Ecto neural progenitor cell (in vitro differentiated cells): ENCODE results near the gene NLK.

ENCODE experiments used
- DNase-seq: peaks from one replicate; pipeline ENCODE4 v3.0.0-alpha.2; 2018; ENCODE audit warnings: low spot score

Gene NLK

GRCh38 chr17:28113269-28113668 lies 70.8 kb downstream of the NLK start:
- no peak for DNase-seq

GRCh38 chr17:28115046-28115445 lies 72.6 kb downstream of the NLK start:
- DNase-seq = no peak

DNA sequence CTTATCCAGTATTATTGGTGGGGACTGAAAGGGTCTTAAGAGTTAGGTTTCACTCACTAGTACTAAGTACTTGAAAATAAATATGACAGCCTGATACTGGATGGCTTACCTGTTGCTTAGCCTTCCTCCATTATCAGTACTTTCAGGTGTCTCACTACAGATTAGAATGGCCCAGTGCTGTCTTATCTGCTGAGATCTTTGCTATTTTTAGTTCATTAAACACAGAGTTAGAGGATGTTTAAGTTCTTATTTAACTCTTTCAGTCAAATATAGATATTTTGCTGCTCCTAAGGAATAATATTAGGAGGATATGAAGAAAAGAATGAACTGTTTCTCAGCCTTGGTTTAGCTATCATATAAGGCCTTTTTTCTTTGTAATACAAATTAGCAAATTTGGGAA lies 74.8 kb downstream of the NLK start:
- DNase-seq = no peak

DNA sequence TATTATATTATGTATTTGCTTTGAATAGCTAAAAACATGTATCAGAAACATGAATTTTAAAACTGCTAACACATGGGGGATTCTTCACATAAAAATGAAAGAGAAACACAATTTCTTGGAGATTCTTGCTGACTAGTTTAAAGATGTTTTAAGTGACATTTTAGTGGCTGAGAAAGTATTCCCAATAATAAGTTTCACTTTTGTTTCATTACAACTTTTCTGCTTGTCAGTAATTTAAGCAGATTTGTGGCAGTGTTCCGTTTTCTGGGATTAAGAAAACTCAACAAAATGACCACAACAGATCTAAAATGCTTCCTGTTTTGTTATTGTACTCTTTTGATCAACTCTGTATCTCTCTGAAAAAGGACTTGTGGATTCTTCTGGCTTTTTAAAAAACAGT lies 75.9 kb downstream of the NLK start:
- DNase-seq = no peak

- DNase-seq = no peak
Measured at GRCh38 chr17:28119046-28119445, 76.6 kb downstream of the NLK start.

- no peak for DNase-seq
Measured at GRCh38 chr17:28119560-28119959, 77.1 kb downstream of the NLK start.

- no peak for DNase-seq
Measured at GRCh38 chr17:28120766-28121165, 78.3 kb downstream of the NLK start.

DNA sequence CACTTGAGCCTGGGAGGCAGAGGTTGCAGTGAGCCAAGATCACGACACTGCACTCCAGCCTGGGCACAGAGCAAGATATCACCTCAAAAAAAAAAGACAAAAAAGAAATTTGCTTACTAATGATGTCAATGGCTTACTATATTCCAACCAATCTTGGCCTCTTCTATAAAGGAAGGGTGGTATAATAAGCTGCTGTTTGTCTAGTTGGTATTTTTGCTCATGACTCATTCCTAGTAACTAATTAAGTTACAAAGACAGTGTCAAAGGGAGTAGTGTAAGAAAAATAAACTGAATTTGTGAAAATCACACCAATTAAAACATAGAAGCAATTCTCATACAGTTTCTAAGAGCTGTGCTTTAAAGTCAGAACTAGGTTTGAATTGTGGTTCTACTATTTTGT lies 82.5 kb downstream of the NLK start:
- no peak for DNase-seq

- no peak for DNase-seq
Measured at GRCh38 chr17:28125526-28126378, 83.3 kb downstream of the NLK start.

DNA sequence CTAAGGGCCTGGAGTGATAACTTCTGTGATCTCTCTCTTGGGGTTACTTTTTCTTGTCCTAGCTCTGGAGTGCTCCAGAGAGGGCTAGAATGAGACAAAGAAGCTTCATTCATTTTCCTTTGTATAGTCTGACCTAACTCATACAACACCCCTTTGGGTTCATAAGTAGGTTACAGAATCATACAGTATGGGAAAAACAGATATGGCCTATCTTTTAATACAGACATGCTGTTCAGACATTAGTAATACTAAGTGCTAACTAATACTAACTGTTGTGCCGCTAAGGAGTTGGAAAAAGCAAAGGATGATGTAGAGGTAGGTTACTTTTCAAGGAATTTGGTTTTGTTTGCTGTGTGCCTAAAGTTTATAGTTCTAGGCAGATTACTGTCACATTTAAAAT lies 84.7 kb downstream of the NLK start:
- no peak for DNase-seq

- no peak for DNase-seq
Measured at GRCh38 chr17:28128779-28129178, 86.3 kb downstream of the NLK start.

GRCh38 chr17:28130472-28130871 lies 88.0 kb downstream of the NLK start:
- DNase-seq = no peak

DNA sequence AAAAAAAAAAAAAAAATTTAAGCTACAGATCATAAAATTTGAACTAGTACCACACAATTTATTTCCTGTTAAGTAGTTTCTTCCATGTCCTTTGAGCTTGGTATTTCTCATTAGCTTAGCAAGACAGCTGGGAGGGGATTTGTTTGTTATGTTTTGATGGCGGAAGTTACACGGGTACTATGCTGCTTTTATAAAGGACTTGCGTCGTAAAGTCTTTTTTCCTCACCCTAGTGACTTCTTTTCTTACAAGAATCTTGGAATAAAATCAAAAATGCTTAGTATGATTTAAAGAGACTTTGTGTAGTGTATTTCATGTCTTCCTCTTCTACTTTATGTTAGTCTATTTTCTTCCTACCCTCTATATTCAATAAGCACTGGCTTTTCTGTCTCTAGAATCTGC lies 89.1 kb downstream of the NLK start:
- DNase-seq = no peak

DNA sequence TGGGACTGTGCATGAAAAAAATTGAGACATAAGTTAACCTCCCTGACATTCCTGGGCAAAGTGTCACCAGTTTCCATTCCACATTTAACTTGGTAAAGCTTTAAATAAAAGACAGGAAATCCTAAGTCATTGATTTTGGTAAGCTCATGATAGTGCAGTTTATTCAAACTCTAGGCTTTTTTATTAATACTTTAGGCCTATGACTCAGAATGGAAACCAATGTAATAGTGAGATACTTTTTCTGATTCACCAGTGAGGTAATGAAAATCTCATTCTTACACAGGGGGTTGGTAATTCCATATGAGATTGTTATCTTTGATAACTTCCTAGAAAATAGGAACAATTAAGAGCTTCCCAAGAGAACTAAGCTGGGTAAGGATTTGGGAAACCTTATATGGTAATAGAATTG lies 91.1 kb downstream of the NLK start:
- DNase-seq = no peak

GRCh38 chr17:28136923-28137322 lies 94.4 kb downstream of the NLK start:
- no peak for DNase-seq

DNA sequence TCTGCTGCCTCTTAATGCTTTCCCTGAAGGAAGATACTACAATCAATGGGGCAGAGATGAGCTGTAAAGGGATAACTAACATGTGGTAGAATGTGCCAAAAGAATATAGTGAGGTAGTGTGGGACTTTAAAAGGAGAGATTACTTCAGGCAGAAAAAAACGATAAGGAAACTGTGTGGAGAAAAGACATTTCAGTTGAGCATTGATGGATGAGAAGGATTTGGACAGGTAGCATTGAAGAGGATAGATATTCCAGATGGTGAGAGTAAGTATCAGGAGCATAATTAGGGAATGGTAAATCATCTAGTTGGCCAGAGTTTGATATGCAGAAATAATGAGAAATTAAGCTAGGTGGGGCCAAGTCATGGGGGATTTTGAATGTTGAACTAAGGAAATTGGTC lies 97.3 kb downstream of the NLK start:
- no peak for DNase-seq

DNA sequence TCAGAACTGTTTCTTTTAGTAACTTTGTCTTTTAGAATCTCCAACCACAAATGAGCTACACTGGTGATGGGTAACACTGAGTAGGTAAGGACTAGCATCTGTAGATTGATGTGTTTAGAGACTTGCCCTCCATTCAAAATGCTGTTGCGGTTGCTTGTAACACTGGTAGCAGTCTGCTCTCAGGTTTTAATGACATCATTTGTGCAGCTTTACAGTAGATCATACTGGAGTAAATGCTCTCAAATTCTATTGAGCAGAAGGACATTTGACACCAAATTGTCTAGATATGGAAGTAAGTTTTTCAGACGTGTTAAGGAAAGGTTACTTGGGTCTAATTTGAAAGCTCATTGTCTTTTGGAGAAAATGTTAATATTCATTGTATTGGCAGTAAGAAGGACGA lies 98.8 kb downstream of the NLK start:
- no peak for DNase-seq

DNA sequence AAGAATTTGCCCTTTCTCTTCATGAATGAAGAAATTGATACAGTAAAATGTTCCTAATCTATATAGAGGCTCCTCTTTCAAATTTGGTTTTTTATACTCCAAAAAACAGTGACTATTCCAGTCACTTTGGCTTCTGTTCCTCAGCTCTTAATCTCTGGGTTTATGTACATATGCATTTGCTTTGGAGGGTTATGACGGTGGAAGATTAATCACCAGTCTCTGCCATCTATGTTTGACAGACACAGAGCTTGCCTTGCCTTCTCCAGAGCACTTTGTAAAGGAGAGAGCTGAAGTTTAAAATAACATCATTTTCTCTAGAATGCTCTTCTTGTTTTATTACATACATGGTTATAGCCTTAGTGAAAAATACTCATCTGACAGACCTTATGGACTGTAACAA lies 99.3 kb downstream of the NLK start:
- DNase-seq = no peak

DNA sequence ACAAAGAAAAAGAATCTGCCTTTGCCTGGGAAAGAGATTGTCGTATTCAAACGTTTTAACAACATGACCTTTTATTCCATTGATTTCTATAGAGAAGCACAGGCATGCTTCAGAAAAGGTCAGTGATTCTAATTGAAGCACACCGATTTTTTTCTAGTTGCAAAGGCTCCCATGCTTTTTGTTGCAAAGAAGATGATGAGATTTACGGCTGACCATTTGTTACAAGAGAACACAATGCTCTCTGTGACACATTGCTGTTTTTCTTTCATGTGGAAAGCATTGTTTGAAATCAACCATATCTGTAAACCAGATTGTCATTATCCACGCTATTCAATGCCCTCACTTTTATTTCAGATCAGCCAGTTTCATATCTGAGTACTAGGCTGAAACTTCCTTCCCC lies 99.8 kb downstream of the NLK start:
- no peak for DNase-seq

DNA sequence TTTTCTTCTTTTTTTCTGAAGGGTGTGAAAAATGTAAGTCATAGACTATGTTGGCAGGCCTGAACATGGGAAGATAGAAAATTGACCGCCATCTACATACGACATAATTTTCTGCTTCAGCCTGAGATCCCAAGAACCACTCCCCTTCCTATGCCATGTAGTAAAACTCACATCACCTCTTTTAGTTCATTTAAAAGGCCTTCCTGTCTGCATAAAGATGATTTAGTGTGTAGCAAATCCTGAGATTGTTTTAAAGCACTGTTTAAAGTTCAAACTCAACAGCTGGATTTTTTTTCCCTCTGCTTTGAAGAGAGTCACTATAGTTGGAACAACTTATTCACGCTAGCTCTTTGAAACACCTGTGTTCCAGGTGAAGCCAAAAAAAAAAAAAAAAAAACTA lies 101.5 kb downstream of the NLK start:
- no peak for DNase-seq

DNA sequence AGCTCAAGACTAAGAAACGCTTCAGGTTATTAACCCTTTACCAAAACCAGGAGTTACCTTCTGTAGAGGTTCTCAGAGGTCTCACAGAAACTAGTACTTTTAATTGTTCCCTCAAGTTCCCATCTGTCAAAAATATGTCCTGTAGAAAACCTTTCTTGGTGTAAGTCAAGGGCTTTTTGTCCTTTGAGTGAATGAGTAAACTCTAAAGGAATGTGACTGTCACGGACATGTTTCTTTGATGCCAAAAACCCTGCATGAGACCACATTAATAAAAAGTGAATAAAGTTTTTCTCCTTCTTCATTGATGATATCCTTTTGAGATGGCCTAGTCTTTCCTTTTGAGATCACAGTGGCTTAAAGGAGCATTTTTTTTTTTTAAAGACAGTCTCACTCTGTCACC lies 102.9 kb downstream of the NLK start:
- DNase-seq = no peak

GRCh38 chr17:28147017-28147416 lies 104.5 kb downstream of the NLK start:
- no peak for DNase-seq

- DNase-seq = no peak
Measured at GRCh38 chr17:28151001-28151400, 108.5 kb downstream of the NLK start.

- no peak for DNase-seq
Measured at GRCh38 chr17:28154214-28154613, 111.7 kb downstream of the NLK start.
